Neural progenitor cell (in vitro differentiated cells): ENCODE data around the gene CUBN.

ENCODE experiments used
- CTCF ChIP-seq: fragments of 200-600 bp; sonication (generic); IDR thresholded peaks from 2 replicates; pipeline ENCODE4 v1.5.1; 2017; ENCODE audit warnings: antibody characterized with exemption, mild to moderate bottlenecking
- EZH2 ChIP-seq: fragments of 200-600 bp; sonication (generic); IDR thresholded peaks from 2 replicates; pipeline ENCODE4 v1.6.1; 2017; ENCODE audit warnings: antibody characterized with exemption, mild to moderate bottlenecking, moderate library complexity

GRCh38 chr10:16944986-16945385 is 184.6 kb downstream of the CUBN start:
- TF ChIP-seq CTCF = no peak
- TF ChIP-seq EZH2 = no peak
